Measurements from ENCODE around the gene CFDP1. TPM values are rescaled to one million over a fixed set of nuclear protein-coding genes. Genes with fewer than 3 reads are reported as not detected.
"Not testable (repeated sequence)": the region's sequence is repeated elsewhere in the genome, so short reads cannot be mapped to it uniquely, and the experiment has no call there.

CFDP1 gene
- total RNA-seq, 6 donors from 2014 or later: 36.8 to 185 (median 50.6) TPM

GRCh38 chr16:75472908-75473877, 39.9 kb upstream of the CFDP1 start:
- Histone ChIP-seq H3K4me1 (no peaks in the 10 kb centered on the region), H3K27ac (no peak overlapping the region), H3K9me3 (no peaks in the 10 kb centered on the region), H3K4me3 (no peak overlapping the region), H3K36me3 (no peaks in the 10 kb centered on the region), H3K27me3 (no peaks in the 10 kb centered on the region)
- ATAC-seq (ENCODE audit: low FRiP score in 2 of 2) (no peak), DNase-seq (no peak)
- no peak for TF ChIP-seq POLR2A (IDR thresholded peaks at IDR 0.05)
- no peak for TF ChIP-seq CTCF (IDR thresholded peaks at IDR 0.05)
- no peak for TF ChIP-seq EP300 (IDR thresholded peaks at IDR 0.05)
- no peak for TF ChIP-seq POLR2AphosphoS5 (IDR thresholded peaks at IDR 0.05)
- 92 to 93% methylated on average over 11 to 17 of the region's 17 CpGs for WGBS, 2 donors

DNA sequence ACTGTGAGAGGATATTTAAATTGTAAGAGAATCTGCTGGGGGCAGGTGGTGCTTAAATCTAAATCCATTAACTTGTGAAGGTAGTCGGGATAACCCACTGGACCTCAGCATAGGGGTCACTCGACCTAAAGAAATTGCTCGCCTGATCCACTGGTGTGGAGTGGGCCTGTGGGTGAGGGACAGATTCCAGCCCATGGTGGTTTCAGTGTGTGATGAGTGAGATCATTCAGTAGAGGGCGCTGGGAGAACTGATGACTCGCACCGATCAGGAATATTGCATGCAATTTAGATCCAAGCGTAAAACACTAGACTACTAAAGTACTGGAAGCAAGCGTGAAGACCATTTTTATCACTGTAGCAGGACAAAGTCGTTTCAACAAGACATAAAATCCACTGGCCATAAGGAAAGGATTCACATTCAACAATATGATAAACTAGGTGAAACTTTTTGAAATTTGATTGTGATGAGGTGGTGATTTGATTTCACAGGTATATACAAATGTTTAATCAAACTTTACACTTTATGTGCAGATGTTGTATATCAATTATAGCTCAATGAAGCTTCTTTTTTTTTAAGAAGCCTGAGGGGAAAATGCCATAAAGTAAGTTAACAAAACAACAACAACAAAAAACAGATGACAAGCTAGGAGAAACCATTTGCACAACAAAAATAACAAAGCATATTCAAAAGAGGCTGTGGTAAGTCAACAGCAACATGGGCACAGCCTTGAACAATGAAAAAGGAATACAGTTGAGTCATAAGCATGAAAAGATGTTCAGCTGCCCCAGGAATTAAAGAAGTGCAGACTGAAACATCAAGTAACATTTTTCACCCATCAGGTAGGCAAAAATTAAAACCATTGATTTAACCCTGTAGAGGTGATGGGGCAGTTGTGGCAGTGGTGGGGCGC, 38.7 kb upstream of the CFDP1 start:
- Histone ChIP-seq H3K36me3 (no peaks in the 10 kb centered on the region), H3K27ac (no peak overlapping the region), H3K4me3 (no peak overlapping the region), H3K4me1 (no peaks in the 10 kb centered on the region), H3K27me3 (no peaks in the 10 kb centered on the region), H3K9me3 (no peaks in the 10 kb centered on the region)
- DNase-seq: peak in 1 of 2 donors; percentile 60
- peak; percentile 75 to 92 for ATAC-seq (ENCODE audit: low FRiP score in 2 of 2)
- TF ChIP-seq EP300 (IDR thresholded peaks at IDR 0.05): no peak
- peak; percentile 59 to 81 (median 74) for TF ChIP-seq CTCF (IDR thresholded peaks at IDR 0.05)
- TF ChIP-seq POLR2A (IDR thresholded peaks at IDR 0.05): no peak
- 15% methylated on average over 9 to 10 of the region's 10 CpGs for WGBS, 2 donors

DNA sequence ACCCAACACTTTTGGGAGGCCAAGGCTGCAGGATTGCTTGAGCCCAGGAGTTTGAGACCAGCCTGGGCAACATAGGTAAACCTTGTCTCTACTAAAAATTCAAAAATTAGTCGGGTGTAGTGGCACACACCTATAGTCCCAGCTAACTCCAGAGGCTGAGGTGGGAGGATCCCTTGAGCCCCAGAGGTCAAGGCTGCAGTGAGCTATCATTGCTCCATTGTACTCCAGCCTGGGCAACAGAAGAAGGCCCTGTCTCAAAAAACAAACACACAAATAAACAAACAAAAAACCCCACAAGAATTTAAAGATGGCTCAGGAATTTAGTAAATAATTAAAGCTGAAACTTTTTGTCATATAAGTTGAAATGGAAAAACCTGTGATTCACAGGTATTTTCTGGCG, 33.5 kb upstream of the CFDP1 start:
- Histone ChIP-seq H3K4me3 (no peak overlapping the region), H3K27ac (no peak overlapping the region), H3K4me1 (peaks cover 0 to 22% (median 7%) of the 10 kb centered on the region in 4 donors), H3K27me3 (no peaks in the 10 kb centered on the region), H3K36me3 (no peaks in the 10 kb centered on the region), H3K9me3 (no peaks in the 10 kb centered on the region)
- DNase-seq (no peak), ATAC-seq (ENCODE audit: low FRiP score in 2 of 2) (no peak)
- TF ChIP-seq POLR2AphosphoS5 (IDR thresholded peaks at IDR 0.05) (no peak), EP300 (IDR thresholded peaks at IDR 0.05) (no peak), POLR2A (IDR thresholded peaks at IDR 0.05) (no peak), CTCF (IDR thresholded peaks at IDR 0.05) (no peak)
- WGBS, 2 donors: 90 to 92% methylated on average over 2 of the region's 2 CpGs

DNA sequence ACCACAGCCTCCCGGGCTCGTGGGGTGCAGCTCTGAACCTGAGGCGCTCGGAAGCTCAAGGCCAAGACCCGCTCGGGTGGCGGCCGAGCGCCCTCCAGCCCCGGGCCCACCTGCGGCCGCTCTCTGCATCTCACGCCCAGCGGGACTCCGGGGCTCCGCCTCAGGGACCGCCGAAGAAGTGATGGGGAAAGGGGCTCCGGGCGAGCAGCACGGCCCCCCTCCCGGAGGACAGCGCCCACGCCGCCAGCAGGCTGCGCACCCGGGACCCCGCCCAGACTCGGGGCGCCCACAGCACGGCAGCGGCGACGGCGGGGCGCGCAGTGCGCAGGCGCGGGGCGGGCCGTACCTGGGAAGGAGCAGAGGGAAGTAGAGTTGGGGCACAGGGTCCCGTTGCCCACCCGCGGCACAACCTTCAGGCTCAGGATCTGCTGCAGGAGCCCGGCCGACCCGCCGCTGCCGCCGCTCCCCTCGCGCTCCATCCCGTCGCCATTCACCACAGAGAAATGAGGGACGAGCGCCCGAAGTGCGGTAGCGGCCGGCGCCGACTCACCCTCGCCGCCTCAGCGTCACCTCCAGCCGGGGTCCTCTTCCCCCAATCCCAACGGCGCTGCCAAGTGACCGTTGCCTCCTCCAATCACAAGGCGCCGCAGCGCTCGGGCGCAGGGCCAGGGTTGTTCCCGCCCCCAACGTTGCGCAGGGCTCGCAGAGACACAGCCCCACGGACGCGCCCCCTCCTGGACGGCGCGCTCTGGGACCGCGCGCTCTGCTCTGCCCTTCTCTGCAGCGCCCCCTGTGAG, 31.0 kb upstream of the CFDP1 start, which contains the start of gene TMEM170A:
TMEM170A (minus strand) TSS at position 568 of the 797 bp plus-strand sequence; CDS start at position 479, 89 bp downstream.
- H3K36me3 ChIP-seq: no peaks in the 10 kb centered on the region
- H3K4me1 ChIP-seq: peaks cover 0 to 32% (median 10%) of the 10 kb centered on the region in 4 donors
- H3K4me3 ChIP-seq: peak within 1 kb of the TSS; percentile 73 to 100 (median 96)
- no peaks in the 10 kb centered on the region for H3K9me3 ChIP-seq
- DNase-seq (peak; percentile 98 to 100), ATAC-seq (ENCODE audit: low FRiP score in 2 of 2) (peak; percentile 98 to 100)
- no peaks in the 10 kb centered on the region for H3K27me3 ChIP-seq
- 0% methylated on average over 23 to 41 of the region's 89 CpGs for WGBS, 2 donors
- TF ChIP-seq CTCF (IDR thresholded peaks at IDR 0.05): peak in 5 of 6 experiments; percentile 100
- TF ChIP-seq POLR2AphosphoS5 (IDR thresholded peaks at IDR 0.05): peak; percentile 96
- TF ChIP-seq POLR2A (IDR thresholded peaks at IDR 0.05): peak in 3 of 4 donors; percentile 86 to 98 (median 95)
- TF ChIP-seq EP300 (IDR thresholded peaks at IDR 0.05): no peak
- peak within 1 kb of the TSS; percentile 86 to 98 (median 96) for H3K27ac ChIP-seq

GRCh38 chr16:75463389-75464121, 30.3 kb upstream of the CFDP1 start:
- WGBS, 2 donors: 0 to 4% methylated on average over 7 to 39 of the region's 39 CpGs
- Histone ChIP-seq H3K4me1 (peaks cover 0 to 32% (median 10%) of the 10 kb centered on the region in 4 donors), H3K27ac (peak overlapping the region; percentile 86 to 98 (median 96)), H3K4me3 (peak overlapping the region; percentile 73 to 100 (median 96))
- not testable (repeated sequence) for H3K27me3 ChIP-seq, H3K36me3 ChIP-seq, H3K9me3 ChIP-seq
- ATAC-seq (ENCODE audit: low FRiP score in 2 of 2) (peak; percentile 2 to 26), DNase-seq (peak in 1 of 2 donors; percentile 91)

Data from upper lobe of left lung (tissue), 6 donors.